Measurements from ENCODE around the gene TCIRG1. TPM values are rescaled to one million over a fixed set of nuclear protein-coding genes. Genes with fewer than 3 reads are reported as not detected.
"Not testable (repeated sequence)": the region's sequence is repeated elsewhere in the genome, so short reads cannot be mapped to it uniquely, and the experiment has no call there.

TCIRG1 gene
- total RNA-seq, 1 donor from 2014 or later: 121 TPM

DNA sequence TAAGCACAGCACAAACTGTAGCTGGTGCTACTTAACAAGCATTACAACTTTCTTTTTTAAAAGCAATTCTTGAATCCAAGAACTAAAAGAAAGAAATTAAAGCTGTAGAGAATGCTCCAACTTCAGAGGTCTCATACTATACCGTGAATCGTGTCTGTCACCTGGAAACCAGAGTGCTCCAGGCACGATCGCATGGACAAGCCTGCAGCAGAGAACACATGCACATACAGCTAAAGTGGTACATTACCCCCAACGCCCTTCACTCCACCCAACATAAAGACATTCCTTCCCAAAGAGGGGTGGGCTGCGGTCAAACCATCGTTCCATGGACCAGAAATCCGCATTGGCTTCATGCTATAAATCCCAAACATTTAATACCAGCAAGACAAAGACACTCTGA, 50.9 kb downstream of the TCIRG1 start:
- H3K4me3 ChIP-seq: no peak overlapping the region
- H3K27me3 ChIP-seq: no peaks in the 10 kb centered on the region
- DNase-seq (ENCODE audit: extremely low spot score in 2 of 2): no peak
- no peak overlapping the region for H3K27ac ChIP-seq
- TF ChIP-seq POLR2A (IDR thresholded peaks at IDR 0.05) (no peak), POLR2AphosphoS5 (IDR thresholded peaks at IDR 0.05; ENCODE audit: insufficient read depth in 1 of 2, low read depth in 1 of 2) (no peak)
- TF ChIP-seq, protein P1, sequence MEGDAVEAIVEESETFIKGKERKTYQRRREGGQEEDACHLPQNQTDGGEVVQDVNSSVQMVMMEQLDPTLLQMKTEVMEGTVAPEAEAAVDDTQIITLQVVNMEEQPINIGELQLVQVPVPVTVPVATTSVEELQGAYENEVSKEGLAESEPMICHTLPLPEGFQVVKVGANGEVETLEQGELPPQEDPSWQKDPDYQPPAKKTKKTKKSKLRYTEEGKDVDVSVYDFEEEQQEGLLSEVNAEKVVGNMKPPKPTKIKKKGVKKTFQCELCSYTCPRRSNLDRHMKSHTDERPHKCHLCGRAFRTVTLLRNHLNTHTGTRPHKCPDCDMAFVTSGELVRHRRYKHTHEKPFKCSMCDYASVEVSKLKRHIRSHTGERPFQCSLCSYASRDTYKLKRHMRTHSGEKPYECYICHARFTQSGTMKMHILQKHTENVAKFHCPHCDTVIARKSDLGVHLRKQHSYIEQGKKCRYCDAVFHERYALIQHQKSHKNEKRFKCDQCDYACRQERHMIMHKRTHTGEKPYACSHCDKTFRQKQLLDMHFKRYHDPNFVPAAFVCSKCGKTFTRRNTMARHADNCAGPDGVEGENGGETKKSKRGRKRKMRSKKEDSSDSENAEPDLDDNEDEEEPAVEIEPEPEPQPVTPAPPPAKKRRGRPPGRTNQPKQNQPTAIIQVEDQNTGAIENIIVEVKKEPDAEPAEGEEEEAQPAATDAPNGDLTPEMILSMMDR (IDR thresholded peaks at IDR 0.05): no peak
- intact Hi-C loops (cut with DNase I): no loop called here
- no peaks in the 10 kb centered on the region for H3K9me3 ChIP-seq
- no peaks in the 10 kb centered on the region for H3K4me1 ChIP-seq
- no peaks in the 10 kb centered on the region for H3K36me3 ChIP-seq

DNA sequence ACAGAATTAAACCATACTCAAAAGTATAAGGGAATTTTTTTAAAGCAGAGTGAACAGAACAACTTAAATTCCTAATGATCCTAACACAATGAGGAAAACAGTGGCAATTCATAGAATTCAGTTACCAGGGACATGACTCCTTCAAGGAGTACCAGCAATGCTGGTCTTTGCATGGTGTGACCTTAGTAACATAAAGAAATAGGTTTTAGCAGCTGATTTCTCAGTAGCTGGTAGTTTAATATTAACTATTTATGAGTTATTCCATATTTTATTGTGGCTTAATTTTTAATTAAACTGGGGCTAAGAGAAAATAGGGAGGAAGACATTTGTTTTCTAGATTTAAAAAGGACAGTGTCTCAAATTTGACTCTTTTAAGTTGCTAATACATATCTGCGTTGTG, 51.5 kb downstream of the TCIRG1 start:
- Histone ChIP-seq H3K4me1 (no peaks in the 10 kb centered on the region), H3K27me3 (no peaks in the 10 kb centered on the region), H3K9me3 (no peaks in the 10 kb centered on the region), H3K27ac (no peak overlapping the region), H3K4me3 (no peak overlapping the region), H3K36me3 (no peaks in the 10 kb centered on the region)
- intact Hi-C loops (cut with DNase I): no loop called here
- DNase-seq (ENCODE audit: extremely low spot score in 2 of 2): no peak
- TF ChIP-seq, protein P1 (IDR thresholded peaks at IDR 0.05): no peak
- TF ChIP-seq POLR2AphosphoS5 (IDR thresholded peaks at IDR 0.05; ENCODE audit: insufficient read depth in 1 of 2, low read depth in 1 of 2) (no peak), POLR2A (IDR thresholded peaks at IDR 0.05) (no peak)

DNA sequence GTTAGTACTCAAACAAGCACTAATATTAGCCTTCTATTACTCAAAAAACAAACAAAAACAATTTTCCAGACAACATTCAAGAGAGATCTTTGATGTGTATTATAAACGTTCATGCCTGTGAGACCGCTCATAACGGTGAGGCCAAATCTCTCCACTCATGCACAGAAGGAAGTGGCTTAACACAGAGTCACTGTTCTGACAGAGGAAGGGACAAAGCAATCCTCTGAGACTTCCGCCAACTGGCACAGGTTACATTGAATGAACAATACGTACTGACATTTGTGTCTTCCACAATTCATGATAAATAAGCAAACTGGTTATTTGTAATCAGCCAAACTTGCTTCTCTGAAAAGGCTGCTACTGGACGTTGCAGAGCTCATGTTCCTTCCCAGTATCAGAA, 51.9 kb downstream of the TCIRG1 start:
- H3K9me3 ChIP-seq: no peaks in the 10 kb centered on the region
- TF ChIP-seq, protein P1 (IDR thresholded peaks at IDR 0.05): no peak
- TF ChIP-seq POLR2AphosphoS5 (IDR thresholded peaks at IDR 0.05; ENCODE audit: insufficient read depth in 1 of 2, low read depth in 1 of 2) (no peak), POLR2A (IDR thresholded peaks at IDR 0.05) (no peak)
- no peak overlapping the region for H3K4me3 ChIP-seq
- intact Hi-C loops (cut with DNase I): no loop called here
- H3K27ac ChIP-seq: no peak overlapping the region
- H3K27me3 ChIP-seq: no peaks in the 10 kb centered on the region
- H3K36me3 ChIP-seq: no peaks in the 10 kb centered on the region
- no peaks in the 10 kb centered on the region for H3K4me1 ChIP-seq
- DNase-seq (ENCODE audit: extremely low spot score in 2 of 2): no peak

DNA sequence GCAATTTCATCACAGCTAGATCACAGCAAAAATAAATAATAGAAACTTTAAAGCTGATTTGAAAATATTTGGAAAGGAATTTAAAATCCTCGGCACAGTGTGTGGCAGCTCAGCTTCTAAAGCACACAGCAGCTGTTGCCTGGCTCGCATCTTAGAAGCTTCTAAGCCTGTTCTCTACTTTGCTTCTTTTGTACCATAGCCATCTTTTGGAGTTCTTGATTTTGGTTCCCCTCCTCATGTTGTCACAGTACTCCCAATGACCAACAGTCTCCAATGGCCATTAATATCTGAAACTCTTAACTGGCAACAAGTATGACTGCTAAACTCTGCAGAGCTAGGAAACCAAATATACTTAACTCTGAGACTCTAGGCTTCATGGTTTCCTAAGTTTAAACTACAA, 53.6 kb downstream of the TCIRG1 start:
- Histone ChIP-seq H3K4me1 (no peaks in the 10 kb centered on the region), H3K36me3 (no peaks in the 10 kb centered on the region), H3K27me3 (no peaks in the 10 kb centered on the region), H3K27ac (no peak overlapping the region), H3K9me3 (no peaks in the 10 kb centered on the region), H3K4me3 (no peak overlapping the region)
- intact Hi-C loops (cut with DNase I): no loop called here
- DNase-seq (ENCODE audit: extremely low spot score in 2 of 2): no peak
- TF ChIP-seq POLR2A (IDR thresholded peaks at IDR 0.05) (no peak), POLR2AphosphoS5 (IDR thresholded peaks at IDR 0.05; ENCODE audit: insufficient read depth in 1 of 2, low read depth in 1 of 2) (no peak)
- TF ChIP-seq, protein P1 (IDR thresholded peaks at IDR 0.05): no peak

DNA sequence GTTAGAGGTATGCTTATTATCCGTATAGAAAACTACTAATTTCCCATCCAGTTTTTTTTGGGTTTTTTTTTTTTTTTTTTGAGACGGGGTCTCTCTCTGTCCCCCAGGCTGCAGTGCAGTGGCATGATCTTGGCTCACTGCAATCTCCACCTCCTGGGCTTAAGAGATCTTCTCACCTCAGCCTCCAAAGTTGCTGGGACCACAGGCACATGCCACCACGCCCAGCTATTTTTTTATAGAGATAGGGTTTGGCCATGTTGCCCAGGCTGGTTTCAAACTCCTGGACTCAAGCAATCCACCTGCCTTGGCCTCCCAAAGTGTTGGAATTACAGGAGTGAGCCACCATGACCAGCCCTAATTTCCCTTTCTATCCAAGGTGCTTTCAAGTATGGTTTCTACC, 54.1 kb downstream of the TCIRG1 start:
- intact Hi-C loops (cut with DNase I); H3K27ac ChIP-seq; H3K27me3 ChIP-seq; DNase-seq (ENCODE audit: extremely low spot score in 2 of 2); H3K9me3 ChIP-seq; H3K36me3 ChIP-seq; H3K4me3 ChIP-seq; H3K4me1 ChIP-seq: not testable (repeated sequence)

DNA sequence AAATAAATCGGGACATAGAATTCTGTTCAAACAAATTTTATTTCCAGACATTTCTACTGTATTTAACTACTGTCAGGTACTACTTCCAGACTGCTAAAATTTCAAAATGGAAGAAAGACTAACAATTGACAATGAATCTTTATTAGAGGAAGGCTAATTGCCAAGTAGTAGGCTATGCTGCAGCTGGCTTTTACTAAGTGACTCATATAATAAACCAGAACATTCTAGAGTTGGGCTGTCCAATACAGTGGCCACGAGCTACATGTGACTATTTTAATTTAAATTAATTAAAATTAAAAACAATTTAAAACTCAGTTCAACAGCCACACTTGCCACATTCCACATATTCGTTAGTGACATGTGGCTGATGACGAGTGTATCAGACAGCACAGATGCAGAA, 54.7 kb downstream of the TCIRG1 start:
- Histone ChIP-seq H3K4me1 (no peaks in the 10 kb centered on the region), H3K27ac (no peak overlapping the region), H3K9me3 (no peaks in the 10 kb centered on the region)

More for the DNA sequence above, 54.7 kb downstream of the TCIRG1 start:
- TF ChIP-seq, protein P1 (IDR thresholded peaks at IDR 0.05): no peak
- no peak for TF ChIP-seq POLR2AphosphoS5 (IDR thresholded peaks at IDR 0.05; ENCODE audit: insufficient read depth in 1 of 2, low read depth in 1 of 2)
- H3K27me3 ChIP-seq: no peaks in the 10 kb centered on the region
- intact Hi-C loops (cut with DNase I): no loop called here
- H3K4me3 ChIP-seq: no peak overlapping the region
- no peak for DNase-seq (ENCODE audit: extremely low spot score in 2 of 2)
- H3K36me3 ChIP-seq: no peaks in the 10 kb centered on the region
